ENCODE results near the gene MYOCD.

DNA sequence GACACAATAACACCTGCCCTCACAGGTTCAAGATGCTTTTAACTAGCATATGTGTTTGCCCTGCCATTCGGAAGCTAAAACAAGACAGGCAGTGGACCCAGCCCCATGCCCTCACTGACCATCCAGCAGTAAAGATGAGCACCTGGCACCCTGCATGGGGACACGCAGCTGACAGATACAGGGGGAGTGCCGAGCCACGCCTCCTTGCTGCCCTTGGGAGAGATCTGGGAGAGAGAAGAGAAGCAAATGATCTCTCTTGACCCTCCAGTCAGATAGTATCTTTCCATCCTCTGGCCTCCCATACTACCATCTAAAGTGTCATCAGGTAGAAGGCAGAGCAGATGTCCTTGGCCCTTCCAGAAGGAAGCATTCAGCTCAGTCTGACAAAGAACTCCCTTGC lies 40.6 kb upstream of the MYOCD start:
- TF ChIP-seq MYC (CRISPR knock-in tag; IDR thresholded peaks at IDR 0.05; ENCODE audit: borderline replicate concordance), result no peak
- no peak for TF ChIP-seq ZNF446 (CRISPR knock-in tag; IDR thresholded peaks at IDR 0.05)
- no peak for TF ChIP-seq HES4 (CRISPR knock-in tag; IDR thresholded peaks at IDR 0.05; ENCODE audit: borderline replicate concordance)
- TF ChIP-seq, protein P1, sequence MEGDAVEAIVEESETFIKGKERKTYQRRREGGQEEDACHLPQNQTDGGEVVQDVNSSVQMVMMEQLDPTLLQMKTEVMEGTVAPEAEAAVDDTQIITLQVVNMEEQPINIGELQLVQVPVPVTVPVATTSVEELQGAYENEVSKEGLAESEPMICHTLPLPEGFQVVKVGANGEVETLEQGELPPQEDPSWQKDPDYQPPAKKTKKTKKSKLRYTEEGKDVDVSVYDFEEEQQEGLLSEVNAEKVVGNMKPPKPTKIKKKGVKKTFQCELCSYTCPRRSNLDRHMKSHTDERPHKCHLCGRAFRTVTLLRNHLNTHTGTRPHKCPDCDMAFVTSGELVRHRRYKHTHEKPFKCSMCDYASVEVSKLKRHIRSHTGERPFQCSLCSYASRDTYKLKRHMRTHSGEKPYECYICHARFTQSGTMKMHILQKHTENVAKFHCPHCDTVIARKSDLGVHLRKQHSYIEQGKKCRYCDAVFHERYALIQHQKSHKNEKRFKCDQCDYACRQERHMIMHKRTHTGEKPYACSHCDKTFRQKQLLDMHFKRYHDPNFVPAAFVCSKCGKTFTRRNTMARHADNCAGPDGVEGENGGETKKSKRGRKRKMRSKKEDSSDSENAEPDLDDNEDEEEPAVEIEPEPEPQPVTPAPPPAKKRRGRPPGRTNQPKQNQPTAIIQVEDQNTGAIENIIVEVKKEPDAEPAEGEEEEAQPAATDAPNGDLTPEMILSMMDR (CRISPR knock-in tag; IDR thresholded peaks at IDR 0.05), result no peak
- no peak for TF ChIP-seq REST (IDR thresholded peaks at IDR 0.05; ENCODE audit: borderline replicate concordance in 1 of 2, low read depth in 1 of 2, low read length in 2 of 2)
- TF ChIP-seq THYN1 (CRISPR knock-in tag; IDR thresholded peaks at IDR 0.05; ENCODE audit: borderline replicate concordance, low read depth), result no peak

Measured in HepG2 (cell line).